BJ (cell line): ENCODE data around the gene PDE10A. TPM values are rescaled to one million over a fixed set of nuclear protein-coding genes. Genes with fewer than 3 reads are reported as not detected.

Source experiments
- CTCF ChIA-PET: fragments of 350-600 bp; formaldehyde crosslinking; extraction: SDS; loops from one replicate; lab custom pipeline; 2021; ENCODE audit warnings: antibody characterized with exemption, inconsistent platforms; lab: Yijun Ruan, JAX
- POLR2A ChIA-PET: fragments of 300-600 bp; sonication (Branson Sonifier 250); formaldehyde crosslinking; extraction: SDS; loops from one replicate; lab custom pipeline; 2021; ENCODE audit warnings: antibody characterized with exemption; lab: Charles Lee
- DNase-seq: peaks from one replicate; pipeline ENCODE4 v3.0.0-alpha.2; 2011; ENCODE audit warnings: low read depth
- H3K27me3 ChIP-seq: 2 replicates; pipeline ENCODE4 v1.6.0; 2011; ENCODE audit warnings: low read length; ENCODE audit not compliant: control insufficient read depth, insufficient read depth
- H3K36me3 ChIP-seq: 2 replicates; pipeline ENCODE4 v1.5.1; 2011; ENCODE audit warnings: low read length; ENCODE audit not compliant: control insufficient read depth, insufficient read depth
- H3K4me3 ChIP-seq: 2 replicates; pipeline ENCODE4 v1.5.1; 2011; ENCODE audit warnings: low read depth, mild to moderate bottlenecking, control low read depth, low read length
- polyA plus RNA-seq: library from polyadenylated mRNA; depleted of rRNA; stranded (reverse); fragments of >200 nt; gene quantifications from 2 replicates; pipeline ENCODE4 v1.2.3, GENCODE V29; 2011
- TF ChIP-seq, protein P1 (sequence below): IDR thresholded peaks from 2 replicates; pipeline ENCODE4 v1.5.1; 2011; ENCODE audit warnings: low read depth, mild to moderate bottlenecking, control low read depth, inconsistent platforms, low read length, moderate library complexity; ENCODE audit not compliant: insufficient read depth

PDE10A gene
- polyA plus RNA-seq, 1 experiment: 0.36 TPM

DNA sequence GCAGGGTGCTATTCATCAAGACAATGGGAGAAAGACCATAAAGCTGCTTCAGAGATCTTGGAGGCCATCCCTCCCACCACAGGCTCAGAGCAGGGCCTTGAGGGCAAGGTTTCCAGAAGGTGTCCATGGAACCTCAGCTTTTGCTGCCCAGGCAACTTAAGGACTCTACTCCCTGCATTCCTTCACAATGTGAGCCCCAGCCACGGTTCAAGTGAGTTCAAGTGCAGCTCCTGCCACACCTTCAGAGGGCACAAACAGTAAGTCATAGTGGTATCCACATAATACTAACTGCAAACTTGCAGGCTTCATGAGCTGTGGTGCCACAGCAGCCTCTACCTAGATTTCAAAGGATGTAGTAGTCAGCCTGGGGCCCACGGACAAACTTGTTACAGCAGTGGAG is 209.6 kb downstream of the PDE10A start:
- DNase-seq: no peak
- POLR2A ChIA-PET: no interaction called here
- CTCF ChIA-PET: no interaction called here

DNA sequence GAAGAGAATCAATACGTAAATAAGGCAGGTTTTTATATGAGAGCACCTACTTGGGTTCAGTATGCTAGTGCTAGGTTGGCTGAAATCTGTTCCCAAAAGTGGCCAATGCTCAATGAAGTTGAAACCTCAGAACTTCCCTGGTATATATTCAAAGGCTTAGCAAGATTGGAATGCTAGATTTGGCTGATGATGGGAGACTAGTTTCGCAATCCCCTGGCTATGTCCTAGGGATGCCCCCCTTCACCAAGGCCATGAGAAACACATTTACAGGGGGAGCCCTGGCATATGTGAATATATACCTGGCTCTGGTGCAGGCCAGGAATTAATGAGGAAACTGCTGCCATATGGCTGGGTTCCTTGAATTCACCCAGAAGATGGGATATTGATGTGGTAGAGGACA is 211.2 kb downstream of the PDE10A start:
- no peak overlapping the region for H3K4me3 ChIP-seq
- ChIA-PET POLR2A (no interaction called here), CTCF (no interaction called here)
- no peak for DNase-seq
- TF ChIP-seq, protein P1, sequence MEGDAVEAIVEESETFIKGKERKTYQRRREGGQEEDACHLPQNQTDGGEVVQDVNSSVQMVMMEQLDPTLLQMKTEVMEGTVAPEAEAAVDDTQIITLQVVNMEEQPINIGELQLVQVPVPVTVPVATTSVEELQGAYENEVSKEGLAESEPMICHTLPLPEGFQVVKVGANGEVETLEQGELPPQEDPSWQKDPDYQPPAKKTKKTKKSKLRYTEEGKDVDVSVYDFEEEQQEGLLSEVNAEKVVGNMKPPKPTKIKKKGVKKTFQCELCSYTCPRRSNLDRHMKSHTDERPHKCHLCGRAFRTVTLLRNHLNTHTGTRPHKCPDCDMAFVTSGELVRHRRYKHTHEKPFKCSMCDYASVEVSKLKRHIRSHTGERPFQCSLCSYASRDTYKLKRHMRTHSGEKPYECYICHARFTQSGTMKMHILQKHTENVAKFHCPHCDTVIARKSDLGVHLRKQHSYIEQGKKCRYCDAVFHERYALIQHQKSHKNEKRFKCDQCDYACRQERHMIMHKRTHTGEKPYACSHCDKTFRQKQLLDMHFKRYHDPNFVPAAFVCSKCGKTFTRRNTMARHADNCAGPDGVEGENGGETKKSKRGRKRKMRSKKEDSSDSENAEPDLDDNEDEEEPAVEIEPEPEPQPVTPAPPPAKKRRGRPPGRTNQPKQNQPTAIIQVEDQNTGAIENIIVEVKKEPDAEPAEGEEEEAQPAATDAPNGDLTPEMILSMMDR: no peak
- no peaks in the 10 kb centered on the region for H3K36me3 ChIP-seq
- no peaks in the 10 kb centered on the region for H3K27me3 ChIP-seq

More for the DNA sequence above, 209.6 kb downstream of the PDE10A start:
- no peak overlapping the region for H3K4me3 ChIP-seq
- H3K36me3 ChIP-seq: no peaks in the 10 kb centered on the region
- no peaks in the 10 kb centered on the region for H3K27me3 ChIP-seq
- TF ChIP-seq, protein P1: no peak

- Histone ChIP-seq H3K4me3 (no peak overlapping the region), H3K27me3 (no peaks in the 10 kb centered on the region), H3K36me3 (no peaks in the 10 kb centered on the region)
- TF ChIP-seq, protein P1: no peak
- ChIA-PET CTCF (no interaction called here), POLR2A (no interaction called here)
- DNase-seq: no peak
Measured at GRCh38 chr6:165448210-165448609, 214.8 kb downstream of the PDE10A start.

DNA sequence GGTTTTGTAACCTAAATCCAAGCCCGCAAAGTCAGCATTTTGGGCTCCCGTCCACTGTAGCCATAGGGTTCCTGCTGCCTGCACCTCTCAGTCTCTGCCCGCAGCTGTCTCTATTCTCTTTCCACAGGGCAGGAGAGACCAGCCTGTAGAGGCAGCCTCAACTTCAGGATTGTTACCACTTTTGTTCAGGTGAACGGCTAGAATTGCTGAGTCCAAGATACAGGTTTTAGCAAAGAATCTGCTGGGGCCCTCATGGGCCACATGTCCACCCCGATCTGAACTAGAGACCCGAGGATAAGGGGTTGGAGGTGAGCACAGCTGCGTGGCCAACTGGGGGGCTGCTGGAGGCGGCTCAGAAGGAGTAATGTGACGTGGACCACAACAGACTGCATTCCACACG is 215.9 kb downstream of the PDE10A start:
- Histone ChIP-seq H3K4me3 (no peak overlapping the region), H3K27me3 (no peaks in the 10 kb centered on the region), H3K36me3 (no peaks in the 10 kb centered on the region)
- no peak for DNase-seq
- TF ChIP-seq, protein P1: no peak
- ChIA-PET CTCF (no interaction called here), POLR2A (no interaction called here)

DNA sequence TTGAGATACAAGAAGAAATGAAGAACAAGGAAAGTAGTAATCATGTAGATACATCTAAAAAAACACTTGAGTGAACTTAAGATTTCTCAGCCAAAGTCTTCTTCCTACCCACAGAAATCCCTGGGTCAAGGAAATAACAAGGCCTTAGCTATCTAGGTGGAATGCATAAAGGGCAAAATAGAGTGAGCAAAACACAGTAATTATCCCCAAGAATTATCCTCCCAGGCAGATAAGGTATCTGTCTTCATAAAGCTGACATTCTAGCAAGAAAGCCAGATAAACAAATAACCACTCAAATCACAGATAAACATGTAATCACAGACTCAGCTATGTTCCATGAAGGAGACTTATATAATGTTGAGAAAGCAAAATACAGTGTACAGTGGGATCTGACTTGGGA is 216.7 kb downstream of the PDE10A start:
- CTCF ChIA-PET: no interaction called here
- H3K27me3 ChIP-seq: no peaks in the 10 kb centered on the region
- H3K36me3 ChIP-seq: no peaks in the 10 kb centered on the region
- POLR2A ChIA-PET: no interaction called here
- TF ChIP-seq, protein P1: no peak
- no peak for DNase-seq
- no peak overlapping the region for H3K4me3 ChIP-seq
